Stimulated activated CD8-positive, alpha-beta memory T cell treated with anti-CD3 and anti-CD28 coated beads, Interleukin-4, amount 100 ng/mL, for 1 hour (primary cell): Measurements from ENCODE around the gene NCR3LG1.
A peak's percentile ranks its signal among the peaks of the same experiment; 100 is the strongest.

Source experiments
- DNase-seq, 2 donors: peaks; one replicate each; pipeline ENCODE4 v3.0.0-alpha.2; 2020; ENCODE audit warnings: low read depth in 2 of 2, low spot score in 1 of 2

Gene NCR3LG1, protein sequence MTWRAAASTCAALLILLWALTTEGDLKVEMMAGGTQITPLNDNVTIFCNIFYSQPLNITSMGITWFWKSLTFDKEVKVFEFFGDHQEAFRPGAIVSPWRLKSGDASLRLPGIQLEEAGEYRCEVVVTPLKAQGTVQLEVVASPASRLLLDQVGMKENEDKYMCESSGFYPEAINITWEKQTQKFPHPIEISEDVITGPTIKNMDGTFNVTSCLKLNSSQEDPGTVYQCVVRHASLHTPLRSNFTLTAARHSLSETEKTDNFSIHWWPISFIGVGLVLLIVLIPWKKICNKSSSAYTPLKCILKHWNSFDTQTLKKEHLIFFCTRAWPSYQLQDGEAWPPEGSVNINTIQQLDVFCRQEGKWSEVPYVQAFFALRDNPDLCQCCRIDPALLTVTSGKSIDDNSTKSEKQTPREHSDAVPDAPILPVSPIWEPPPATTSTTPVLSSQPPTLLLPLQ

DNA sequence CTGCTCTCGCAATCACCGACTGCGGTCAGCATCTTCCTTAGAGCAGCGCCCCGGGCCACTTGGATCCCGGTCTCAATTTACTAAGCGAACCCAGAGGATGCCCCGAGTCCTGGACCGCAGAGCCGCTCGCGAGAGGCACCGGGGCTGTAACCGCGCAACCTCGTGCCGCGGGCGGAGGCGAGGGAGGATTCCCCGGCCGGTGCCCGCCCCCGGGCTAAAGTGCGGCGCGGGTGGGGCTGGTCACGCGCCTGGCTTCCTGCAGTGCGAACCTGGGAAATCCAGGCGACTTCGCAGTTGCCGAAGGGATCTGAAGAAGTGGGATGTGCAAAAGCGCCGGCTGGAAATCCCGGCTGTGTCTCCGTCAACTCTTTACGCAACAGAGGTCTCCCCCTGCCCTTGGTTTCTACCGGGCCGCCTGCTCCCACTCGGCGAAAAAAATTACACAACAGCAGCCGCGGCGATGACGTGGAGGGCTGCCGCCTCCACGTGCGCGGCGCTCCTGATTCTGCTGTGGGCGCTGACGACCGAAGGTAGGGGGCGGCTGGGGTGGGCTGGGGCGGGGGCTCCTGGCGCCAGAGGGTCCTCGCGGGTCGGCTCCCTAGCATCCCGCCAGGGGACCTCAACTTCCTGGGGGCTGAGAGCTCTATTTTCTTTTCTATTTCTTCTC lies at the start of gene NCR3LG1:
TSS of gene NCR3LG1 (plus strand) at position 291 of the 667 bp plus-strand sequence. CDS start at position 461, 170 bp downstream.
- peak; percentile 25 to 27 for DNase-seq

DNA sequence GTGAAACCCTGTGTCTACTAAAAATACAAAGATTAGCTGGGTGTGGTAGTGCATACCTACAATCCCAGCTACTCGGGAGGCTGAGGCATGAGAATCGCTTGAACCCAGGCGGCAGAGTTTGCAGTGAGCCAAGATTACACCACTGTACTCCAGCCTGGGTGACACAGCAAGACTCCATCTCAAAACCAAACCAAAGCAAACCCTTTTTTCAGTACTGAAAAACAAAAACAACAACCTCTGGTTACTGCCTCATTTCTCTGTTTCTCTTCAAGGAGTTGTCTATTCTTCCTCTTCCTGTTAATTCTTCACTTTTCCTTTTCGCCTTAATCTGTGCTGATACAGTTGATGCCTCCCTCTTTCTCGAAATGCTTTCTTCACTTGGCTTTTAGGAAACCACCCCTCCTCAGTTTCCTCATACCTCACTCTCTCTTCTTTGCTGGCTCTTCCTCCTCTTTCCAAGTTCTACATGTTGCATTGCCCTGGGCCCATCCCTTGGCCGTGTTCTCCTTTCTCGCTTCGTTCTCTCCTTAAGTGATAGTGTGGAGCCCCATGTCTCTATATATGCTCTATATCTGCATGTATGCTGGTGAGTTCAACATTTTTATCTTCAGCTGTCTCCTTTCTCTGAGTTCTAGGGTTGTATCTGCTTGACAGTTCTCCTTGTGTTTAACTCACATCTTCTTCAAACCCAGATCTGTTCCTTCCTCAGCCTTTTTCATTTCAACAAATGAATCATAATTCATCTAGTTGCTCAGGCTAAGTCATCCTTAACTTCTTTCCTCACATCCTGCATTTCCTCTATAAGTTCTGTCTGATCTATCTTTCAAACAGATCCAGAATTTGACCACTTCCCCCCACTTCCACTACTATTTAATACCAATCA lies 38.0 kb upstream of the NCR3LG1 start:
- DNase-seq: no peak

DNA sequence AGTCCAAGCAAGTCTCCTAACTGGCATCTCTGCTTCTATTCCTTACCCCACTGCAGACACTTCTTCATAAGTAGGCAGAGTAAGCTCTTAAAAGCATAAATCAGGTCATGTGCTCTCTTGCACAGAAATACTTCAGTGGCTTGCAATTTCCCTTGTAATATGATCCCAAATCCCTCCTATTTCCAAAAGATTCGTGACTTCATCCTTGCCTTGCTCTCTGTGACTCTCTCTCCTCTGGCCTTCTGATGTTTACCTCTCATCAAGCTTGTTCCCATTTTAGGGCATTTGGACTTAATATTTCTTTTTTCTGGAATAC lies 37.4 kb upstream of the NCR3LG1 start:
- DNase-seq: no peak

DNA sequence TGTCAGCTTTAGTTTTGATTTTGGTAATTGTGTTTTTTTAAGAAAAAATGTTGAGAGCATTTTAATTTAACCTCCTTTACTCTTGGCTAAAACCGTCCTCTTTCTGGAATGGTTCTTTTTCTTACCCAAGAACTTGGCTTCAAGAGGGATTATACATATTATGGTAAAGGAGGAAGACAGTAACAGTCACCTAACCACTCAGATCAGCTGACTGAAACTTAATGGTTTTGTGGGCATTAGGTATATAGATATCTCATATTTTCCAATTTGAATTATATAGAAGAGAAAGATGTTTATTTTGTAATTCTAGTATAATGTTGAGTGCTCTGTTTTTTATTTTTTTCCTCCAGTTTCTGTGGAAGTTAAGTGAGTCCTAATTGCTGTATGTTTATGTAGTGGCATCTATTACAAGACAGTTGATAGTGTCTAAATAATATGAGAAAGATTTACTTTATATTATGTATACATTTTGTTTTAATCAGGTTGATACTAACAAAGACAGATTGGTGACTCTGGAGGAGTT lies 36.6 kb upstream of the NCR3LG1 start:
- DNase-seq: no peak

DNA sequence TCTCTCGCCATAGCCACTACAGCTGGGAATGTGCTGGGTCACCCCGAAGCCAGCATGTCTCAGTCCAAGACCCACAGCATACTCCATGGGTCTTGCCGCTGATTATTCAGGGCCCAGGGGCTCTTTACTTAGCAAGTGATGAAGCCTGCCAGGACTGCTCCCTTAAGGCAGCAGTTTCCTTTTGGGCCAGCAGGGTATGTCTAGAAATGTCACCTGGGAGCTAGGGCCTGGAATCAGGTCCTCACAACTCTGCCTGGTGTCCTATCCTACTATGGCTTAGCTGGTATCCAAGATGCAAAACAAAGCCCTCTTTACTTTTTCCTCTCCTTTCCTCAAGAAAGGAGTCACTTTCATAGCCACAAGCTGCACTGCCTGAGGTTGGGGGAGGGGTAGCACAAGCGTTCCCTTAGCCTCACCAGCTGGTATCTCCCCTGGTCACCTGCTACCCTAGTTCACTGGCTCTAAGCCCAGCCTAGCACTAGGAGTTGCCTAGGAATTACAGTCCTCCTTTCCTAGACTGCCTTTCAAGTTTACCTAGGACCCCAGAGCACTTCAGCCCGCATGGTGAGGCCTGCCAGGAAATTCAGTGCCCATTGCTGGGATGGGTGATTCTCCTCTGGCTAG lies 22.6 kb upstream of the NCR3LG1 start:
- DNase-seq: no peak

DNA sequence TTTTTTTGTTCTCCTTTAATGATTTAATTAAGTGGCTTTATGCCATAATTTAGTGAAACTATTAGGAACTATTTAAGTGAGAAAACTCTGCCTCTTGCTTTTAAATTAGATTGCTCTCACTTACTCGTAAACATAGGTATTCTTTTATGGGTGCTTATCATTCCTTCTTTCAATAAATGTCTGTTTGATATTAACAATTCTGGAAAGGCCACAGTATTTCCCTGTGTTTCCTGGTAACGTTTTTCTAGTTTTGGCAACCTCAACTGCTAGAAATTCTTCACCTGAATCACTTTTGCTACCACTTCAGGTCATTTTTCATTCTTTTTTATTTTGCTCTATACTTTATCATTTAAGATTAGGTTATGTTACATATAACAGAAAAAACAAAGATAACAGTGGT lies 19.9 kb upstream of the NCR3LG1 start:
- no peak for DNase-seq

DNA sequence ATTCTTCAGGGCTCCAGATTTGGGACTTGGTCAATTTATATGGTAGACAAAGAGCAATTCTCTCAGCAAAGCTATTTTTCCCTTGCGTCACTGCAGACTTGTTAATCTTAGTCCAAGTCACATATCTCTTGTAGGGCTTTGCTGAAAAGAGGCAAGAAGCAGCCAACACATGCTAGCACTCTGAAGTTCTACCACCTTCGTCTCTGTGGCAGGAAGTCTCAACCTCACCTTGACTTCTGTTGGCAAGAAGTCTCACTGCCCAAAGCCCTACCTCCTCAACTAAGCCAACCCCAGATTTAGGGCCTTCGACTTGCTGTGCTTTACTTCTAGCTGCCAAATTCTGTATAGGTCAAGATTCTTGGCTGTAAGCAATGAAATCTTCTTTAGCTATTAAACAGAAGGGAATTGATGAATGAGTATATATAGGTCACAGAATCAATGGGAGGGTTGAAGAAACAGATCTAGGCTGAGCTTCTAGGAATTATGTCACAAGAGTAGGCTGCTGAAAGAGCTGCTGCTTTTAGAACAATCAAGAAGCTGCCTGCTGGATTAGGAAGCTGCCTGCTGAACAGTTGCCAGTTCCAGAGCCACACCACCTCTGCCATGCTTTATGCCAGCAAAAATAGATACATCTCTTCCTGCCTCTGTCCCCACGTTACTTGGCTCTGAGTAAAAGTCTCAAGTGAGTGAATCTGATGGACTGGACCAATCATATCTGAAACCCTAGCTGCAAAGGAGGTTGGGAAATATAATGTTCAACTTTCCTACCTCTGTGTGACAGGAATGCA lies 17.6 kb upstream of the NCR3LG1 start:
- no peak for DNase-seq

DNA sequence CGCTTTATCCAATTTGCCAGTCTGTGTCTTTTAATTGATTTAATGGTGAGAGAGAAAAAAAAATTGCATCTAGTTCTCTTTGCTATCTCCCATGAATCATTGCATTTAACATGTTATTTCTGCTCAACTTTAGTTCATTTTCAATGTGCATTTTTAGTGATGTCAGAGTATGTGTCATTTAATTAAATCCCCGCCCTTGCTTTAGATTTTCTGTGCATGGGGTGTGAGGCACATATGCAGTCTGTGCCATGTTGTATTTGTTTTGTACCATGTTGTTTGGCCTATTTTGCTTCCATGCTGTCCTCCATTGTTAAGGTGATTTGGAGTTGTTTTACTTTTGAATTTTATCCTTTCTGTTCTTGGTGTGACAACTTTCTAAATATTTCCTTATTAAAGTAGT lies 8.3 kb upstream of the NCR3LG1 start:
- DNase-seq: no peak

DNA sequence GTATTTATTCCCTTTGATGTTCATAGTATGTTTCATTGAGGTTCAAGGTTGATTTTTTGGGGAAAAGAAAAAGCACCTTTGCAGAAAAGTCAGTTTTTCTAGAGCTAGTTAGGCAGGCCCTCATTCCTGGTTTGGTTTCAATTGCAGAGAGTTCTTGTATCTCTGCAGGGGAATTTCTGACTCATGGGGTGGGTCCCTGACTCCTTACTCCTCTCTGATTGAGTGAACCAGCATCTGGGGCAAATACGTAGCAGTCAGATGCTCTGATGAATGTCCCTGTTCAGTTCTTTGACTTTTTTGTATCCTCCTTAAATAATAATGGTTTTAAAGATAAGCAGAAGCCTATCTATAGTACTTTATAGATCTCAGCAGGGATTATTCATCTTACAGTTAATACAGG lies 7.7 kb upstream of the NCR3LG1 start:
- no peak for DNase-seq

DNA sequence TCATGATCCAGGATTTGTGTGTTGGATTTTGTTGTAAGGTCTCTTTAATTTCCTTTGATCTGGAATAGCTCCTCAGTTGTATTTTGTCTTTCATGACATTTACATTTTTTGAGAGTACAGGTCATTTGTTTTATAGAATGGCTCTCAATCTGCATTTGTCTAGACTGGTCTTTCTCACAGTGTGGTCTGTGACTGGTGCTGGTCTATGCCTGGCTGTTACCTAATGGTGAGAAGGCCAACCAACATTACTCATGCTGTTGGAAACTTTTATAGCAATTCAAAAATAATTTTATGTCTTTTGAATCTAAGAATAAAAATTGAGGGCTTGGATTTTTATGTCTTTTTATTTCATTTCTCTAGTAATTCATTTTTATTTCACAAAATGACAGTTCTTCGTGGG lies 3.9 kb upstream of the NCR3LG1 start:
- no peak for DNase-seq

DNA sequence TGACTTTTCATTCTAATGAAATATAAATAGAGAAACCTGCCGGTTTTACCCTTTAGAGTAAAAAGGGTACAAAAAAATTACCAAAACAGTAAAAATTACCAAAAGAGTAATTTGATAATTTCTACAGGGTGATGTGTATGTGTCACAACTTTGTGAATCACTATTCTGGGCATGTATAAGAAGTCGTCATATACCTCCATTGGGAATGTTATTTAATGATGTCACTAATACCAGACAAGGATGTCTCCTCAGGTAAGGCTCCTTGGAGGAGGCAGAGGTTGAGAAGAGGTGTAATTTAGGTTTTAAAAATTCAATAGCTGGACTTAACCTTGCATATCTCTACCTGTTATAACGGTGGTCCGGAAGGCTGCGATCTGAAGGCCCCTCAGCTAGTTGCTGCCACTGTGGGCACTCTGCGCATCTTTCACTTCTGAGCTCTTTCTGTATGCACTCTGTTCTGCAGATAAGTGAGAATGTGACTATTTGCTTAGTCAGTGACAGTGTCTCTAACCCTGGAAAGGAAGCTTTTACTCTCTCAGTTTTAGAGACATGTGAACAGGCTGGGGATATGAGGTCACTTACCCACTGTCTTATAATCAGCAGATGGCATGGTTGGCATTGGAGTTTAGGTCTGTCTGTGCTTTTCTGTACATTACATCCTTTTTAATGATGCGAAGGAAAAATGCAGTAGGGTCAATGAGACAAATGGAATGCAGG lies 987 bp upstream of the NCR3LG1 start:
- DNase-seq: no peak

DNA sequence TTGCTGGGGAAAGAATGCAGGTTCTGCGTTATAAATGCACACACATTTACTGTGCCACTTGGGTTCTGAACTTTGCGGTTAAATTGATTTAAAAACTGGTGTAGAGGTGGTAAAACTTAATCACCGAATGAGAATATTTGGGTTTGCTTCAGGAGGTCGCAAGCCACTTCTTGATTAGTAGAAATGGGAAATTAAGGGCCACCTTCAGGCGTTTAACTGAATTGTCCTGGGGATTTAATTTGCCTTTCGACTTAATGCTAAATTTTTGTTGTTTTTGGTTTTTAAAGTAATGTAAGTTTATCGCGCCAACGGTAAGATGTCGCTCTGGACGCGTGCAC lies 459 bp upstream of the NCR3LG1 start:
- no peak for DNase-seq

DNA sequence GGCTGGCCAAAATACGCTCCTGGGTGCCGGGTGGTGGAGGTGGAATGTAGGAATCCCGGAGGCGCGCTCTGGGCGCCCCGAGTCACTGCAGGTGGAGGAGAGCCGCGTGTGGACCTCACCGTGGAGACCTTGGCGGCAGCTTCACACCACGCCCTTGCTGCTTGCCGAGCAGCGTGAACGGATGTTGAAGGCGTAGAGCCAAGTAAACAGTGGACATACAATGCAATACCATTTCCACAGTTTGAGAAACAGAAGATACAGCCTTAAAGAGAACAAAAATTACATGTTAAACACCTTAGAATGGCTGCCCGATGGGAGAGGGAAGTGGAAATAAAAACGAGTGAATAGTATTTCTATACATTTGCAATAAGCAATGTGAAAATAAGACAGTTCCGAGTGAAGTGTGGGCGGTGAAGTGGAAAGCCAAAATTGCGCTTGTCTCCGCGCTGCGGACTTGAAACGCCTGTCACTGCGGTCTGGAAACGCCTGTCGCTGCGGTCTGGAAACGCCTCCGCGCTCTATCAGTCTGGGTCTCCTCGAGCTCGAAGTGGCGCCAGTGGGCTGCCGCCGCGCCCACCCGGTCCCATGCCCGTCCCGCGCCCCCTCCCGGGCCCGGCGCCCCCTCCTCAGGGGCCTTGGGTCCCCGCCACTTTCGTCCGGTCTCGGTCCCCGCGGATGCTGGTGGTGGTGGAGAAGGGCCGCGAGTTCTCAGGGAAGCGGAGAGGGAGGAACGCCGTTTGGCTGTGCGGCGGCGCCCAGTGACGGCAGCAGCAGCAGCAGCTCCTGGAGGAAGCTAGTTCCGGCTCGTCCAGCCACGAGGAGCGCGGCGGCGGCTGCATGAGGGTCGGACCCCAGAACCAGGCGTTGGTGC lies 1.6 kb downstream of the NCR3LG1 start:
- DNase-seq: peak in 1 of 2 donors; percentile 22

DNA sequence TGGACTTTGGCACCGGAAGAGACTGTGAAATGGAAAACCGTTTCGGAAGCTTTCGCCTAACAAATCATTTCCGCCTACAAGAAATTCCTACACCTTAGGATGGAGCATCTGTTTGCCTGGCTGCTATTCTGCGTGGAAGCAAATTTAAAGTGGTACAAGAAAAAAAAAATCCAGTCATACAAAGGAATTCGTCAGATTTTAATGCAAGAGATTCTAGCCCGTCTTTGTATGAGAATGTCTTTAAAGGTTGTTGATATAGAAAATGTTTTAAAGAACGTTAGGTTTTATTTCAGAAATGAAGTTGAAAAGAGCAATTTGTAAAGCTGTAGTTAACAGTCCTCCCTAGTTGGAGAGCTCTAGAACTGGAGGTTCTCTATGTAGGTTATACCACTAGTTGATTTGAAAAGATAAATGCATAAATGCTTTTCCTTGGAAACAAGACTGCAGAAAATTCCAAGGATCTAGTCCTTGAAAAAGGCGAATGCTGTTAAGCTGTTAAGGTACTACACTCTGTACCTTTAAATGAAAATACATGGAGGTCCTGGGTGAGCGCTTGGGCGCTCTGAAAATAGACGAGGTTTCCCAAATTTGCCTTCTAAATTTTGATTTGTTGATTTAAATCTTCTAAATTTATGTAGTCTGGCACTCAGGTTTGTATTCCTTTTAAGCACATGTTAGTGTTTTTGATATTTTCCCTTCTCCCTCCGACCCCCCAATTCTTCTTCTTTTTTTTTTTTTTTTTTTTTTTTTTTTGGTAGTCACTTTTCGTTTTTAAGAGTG lies 2.4 kb downstream of the NCR3LG1 start:
- no peak for DNase-seq

DNA sequence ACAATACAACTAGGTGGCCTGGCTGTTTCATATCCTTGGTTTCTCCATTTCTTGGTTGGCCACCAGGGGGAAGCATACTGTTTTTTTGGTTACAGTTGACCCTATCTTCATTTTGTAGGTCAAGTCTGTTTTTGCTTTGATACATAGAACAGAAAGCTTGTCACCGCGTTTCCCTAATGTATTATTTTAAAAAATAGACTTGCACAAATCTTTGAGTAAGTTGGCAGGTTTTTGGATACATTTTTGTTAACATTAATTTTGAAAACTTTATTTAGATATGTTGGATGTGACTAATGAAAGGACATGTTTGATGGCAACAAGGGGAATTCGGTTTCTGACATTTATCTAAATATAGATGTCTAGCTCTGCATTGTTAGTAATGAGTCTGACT lies 3.0 kb downstream of the NCR3LG1 start:
- peak in 1 of 2 donors; percentile 19 for DNase-seq

DNA sequence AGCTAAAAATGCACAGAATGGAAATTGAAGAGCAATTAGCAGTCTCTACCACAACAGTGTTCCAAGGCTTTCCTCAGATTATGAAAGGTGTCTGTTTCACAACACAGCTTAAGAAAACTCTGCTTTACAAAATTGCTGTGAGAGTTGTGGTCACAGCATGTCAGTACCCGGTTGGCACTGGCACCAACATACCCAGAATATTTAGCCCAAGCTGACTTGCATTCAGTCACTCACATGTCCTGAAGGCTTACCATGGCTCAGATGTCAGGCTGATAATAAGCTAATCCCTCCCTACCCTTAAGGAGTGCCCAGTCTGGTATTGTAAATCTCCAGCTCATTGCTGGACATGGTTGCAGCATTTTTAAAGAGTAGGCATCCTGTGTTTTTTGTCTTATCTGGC lies 14.9 kb downstream of the NCR3LG1 start:
- DNase-seq: no peak

DNA sequence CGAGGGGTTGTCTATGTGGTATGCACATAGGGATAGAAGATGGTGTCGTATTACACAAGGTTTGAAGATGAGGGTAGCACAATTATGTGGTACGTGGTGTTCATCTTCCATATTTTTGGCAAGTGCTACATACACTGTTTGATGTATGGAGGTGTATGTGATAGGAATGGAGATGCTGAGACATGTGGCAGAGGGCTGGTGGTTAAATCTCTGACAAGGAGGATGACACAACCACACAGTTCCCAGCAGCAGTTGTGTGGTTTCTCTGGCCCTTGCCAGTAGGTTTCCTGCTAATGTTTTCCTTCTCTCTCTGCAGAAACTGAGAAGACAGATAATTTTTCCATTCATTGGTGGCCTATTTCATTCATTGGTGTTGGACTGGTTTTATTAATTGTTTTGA lies 17.0 kb downstream of the NCR3LG1 start:
- no peak for DNase-seq

DNA sequence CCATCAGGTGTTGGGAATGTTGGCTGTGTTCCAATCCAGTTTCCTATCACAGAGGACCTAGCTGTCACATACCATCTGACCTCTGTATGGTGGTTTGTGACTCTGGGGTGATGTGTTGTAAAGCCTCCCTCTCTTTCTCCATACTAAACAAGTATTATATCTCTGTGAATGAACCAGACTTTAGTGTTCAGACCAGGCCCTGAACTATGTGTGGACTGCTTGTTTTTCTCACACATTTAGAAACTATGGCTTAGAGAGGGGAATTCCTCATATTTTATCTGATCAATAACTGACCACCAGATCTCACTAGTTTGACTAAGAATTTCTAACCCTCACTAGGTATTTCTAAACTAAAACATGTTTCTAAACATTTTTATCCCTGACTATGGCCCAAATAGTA lies 17.5 kb downstream of the NCR3LG1 start:
- no peak for DNase-seq
